Testis (tissue), 3 donors: ENCODE results near the gene CLEC16A. TPM values are rescaled to one million over a fixed set of nuclear protein-coding genes. Genes with fewer than 3 reads are reported as not detected.

Experiments used
- DNase-seq: peaks from one replicate; pipeline ENCODE4 v3.0.0-alpha.2; 2019
- H3K27ac ChIP-seq, 2 donors: fragments of 200-600 bp; sonication (generic); one replicate each; pipeline ENCODE4 v1.5.1; 2019
- H3K27me3 ChIP-seq: fragments of 200-600 bp; sonication (generic); one replicate; pipeline ENCODE4 v1.5.1; 2019
- H3K36me3 ChIP-seq: fragments of 200-600 bp; sonication (generic); one replicate; pipeline ENCODE4 v1.5.1; 2017; ENCODE audit warnings: low read depth; ENCODE audit errors: missing control alignments
- H3K4me1 ChIP-seq: fragments of 200-600 bp; sonication (generic); one replicate; pipeline ENCODE4 v1.5.1; 2019
- H3K4me3 ChIP-seq, 2 donors: fragments of 200-600 bp; sonication (generic); one replicate each; pipeline ENCODE4 v1.5.1; 2017 to 2019
- H3K9me3 ChIP-seq: fragments of 200-600 bp; sonication (generic); one replicate; pipeline ENCODE4 v1.5.1; 2017
- CTCF ChIP-seq, 3 experiments: fragments of 450-650 bp in 2 of 3; fragments of 200-600 bp in 1 of 3; sonication (generic) in 1 of 3; IDR thresholded peaks; one replicate each; pipeline ENCODE4 v1.5.1; 2016 to 2019; ENCODE audit warnings: antibody characterized with exemption in 3 of 3, mild to moderate bottlenecking in 2 of 3, moderate library complexity in 1 of 3
- POLR2A ChIP-seq: fragments of 450-650 bp; IDR thresholded peaks from one replicate; pipeline ENCODE4 v1.6.1; 2017; ENCODE audit warnings: antibody characterized with exemption, mild to moderate bottlenecking, moderate library complexity
- WGBS, 2 donors: methylation state at CpG; one replicate each; pipeline ENCODE4 v1.1.5; 2018; 5-methylcytosine and 5-hydroxymethylcytosine counted together
- intact Hi-C: fragments of 100-400 bp; cut with DNase I; formaldehyde crosslinking; loops from one replicate; pipeline ENCODE4 v1.15.1; 2023; ENCODE audit warnings: low total_unique reads
- polyA plus RNA-seq: library from polyadenylated mRNA; stranded (reverse); fragments of 350-450 nt; fragmentation: Illumina TruSeq; extraction: RNeasy Lipid Tissue Mini Kit (QIAGEN cat#74804); gene quantifications from one replicate; pipeline ENCODE4 v1.2.3, GENCODE V29; 2014; ENCODE audit warnings: low read depth, low replicate concordance; ENCODE audit not compliant: insufficient read depth
- total RNA-seq, 2 donors: library from RNA; depleted of rRNA; stranded (reverse); fragments of >200 nt; gene quantifications; one replicate each; pipeline ENCODE4 v1.2.3, GENCODE V29; 2016

CLEC16A gene
- total and polyA plus RNA-seq, 3 donors from 2014 or later, result 93.9 to 126 (median 122) TPM

- 63% methylated on average over 12 of the region's 12 CpGs for WGBS, 2 donors
- intact Hi-C loops, result no loop called here
Measured at GRCh38 chr16:11056993-11057649, 112.8 kb downstream of the CLEC16A start.

DNA sequence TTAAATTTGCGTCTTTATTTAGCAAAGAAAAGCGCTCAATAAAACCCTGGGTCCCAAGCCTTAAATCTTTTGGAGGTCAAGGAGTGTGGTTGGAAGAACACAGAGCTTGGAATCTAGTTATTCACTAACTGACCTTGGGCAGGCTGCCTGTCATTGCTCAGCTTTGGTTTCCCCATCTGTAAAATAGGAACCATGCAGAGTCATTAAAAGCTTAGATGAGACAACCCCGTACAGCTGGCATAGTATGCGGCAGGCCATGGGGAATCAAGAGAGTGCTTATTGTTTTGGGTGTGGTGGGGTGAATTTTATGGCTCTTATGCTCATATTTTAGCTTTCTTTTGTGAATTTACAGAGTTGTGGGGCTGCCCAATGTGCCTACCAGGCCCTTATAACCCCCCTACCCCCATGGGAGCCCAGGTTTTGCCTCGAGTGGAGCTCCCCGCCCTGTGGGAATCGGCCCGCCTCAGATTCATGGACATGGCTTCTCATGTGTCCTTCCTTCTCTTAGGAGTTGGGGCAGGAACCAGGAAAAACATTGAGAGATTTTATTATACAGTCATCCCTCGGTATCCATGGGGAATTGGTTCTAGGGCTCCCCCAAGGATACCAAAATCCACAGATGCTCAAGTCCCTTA is 113.5 kb downstream of the CLEC16A start:
- 65 to 87% methylated on average over 9 of the region's 9 CpGs for WGBS, 2 donors
- no peaks in the 10 kb centered on the region for H3K36me3 ChIP-seq
- peaks cover 23% of the 10 kb centered on the region for H3K4me1 ChIP-seq
- no peaks in the 10 kb centered on the region for H3K27me3 ChIP-seq
- no peak overlapping the region for H3K4me3 ChIP-seq
- no peaks in the 10 kb centered on the region for H3K9me3 ChIP-seq
- TF ChIP-seq POLR2A, result no peak
- TF ChIP-seq CTCF (IDR thresholded peaks at IDR 0.05), result no peak
- intact Hi-C loops, result no loop called here
- peak; percentile 57 for DNase-seq
- peak overlapping the region in 1 of 2 donors; percentile 22 for H3K27ac ChIP-seq

More at GRCh38 chr16:11056993-11057649, 112.8 kb downstream of the CLEC16A start:
- peaks cover 23% of the 10 kb centered on the region for H3K4me1 ChIP-seq
- H3K27me3 ChIP-seq, result no peaks in the 10 kb centered on the region
- H3K9me3 ChIP-seq, result no peaks in the 10 kb centered on the region
- H3K4me3 ChIP-seq, result no peak overlapping the region
- no peak for DNase-seq
- H3K36me3 ChIP-seq, result no peaks in the 10 kb centered on the region
- peak overlapping the region in 1 of 2 donors; percentile 22 for H3K27ac ChIP-seq
- TF ChIP-seq CTCF (IDR thresholded peaks at IDR 0.05) (no peak), POLR2A (no peak)

DNA sequence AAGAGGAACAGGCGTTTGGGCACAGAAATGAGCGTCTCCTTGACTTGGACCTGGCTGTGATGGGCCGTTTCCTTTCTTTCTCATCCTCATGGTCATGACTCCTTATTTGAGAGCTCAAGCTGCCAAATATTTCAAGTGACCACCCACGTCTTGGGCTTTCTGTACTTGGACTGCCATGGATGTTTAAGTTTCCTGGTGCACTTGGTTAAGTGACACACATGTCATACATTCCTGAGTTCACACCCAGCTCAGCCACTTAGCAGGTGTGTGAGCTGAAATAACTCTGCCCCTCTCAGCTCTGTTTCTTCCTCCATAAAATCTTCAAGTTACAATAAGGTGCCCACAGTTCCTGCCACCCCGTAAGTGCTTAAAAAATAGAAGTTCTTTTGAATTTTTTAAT is 114.5 kb downstream of the CLEC16A start:
- H3K4me1 ChIP-seq, result peaks cover 23% of the 10 kb centered on the region
- H3K27me3 ChIP-seq, result no peaks in the 10 kb centered on the region
- no peaks in the 10 kb centered on the region for H3K36me3 ChIP-seq
- no peak overlapping the region for H3K27ac ChIP-seq
- TF ChIP-seq POLR2A, result no peak
- no peaks in the 10 kb centered on the region for H3K9me3 ChIP-seq
- 65 to 72% methylated on average over 5 of the region's 5 CpGs for WGBS, 2 donors
- DNase-seq, result no peak
- no peak overlapping the region for H3K4me3 ChIP-seq
- intact Hi-C loops, result no loop called here

GRCh38 chr16:11059588-11059987 is 115.2 kb downstream of the CLEC16A start:
- peaks cover 20% of the 10 kb centered on the region for H3K4me1 ChIP-seq
- 80 to 88% methylated on average over 1 to 4 of the region's 4 CpGs for WGBS, 2 donors
- H3K36me3 ChIP-seq, result no peaks in the 10 kb centered on the region
- no peak for DNase-seq
- no peak overlapping the region for H3K4me3 ChIP-seq
- TF ChIP-seq CTCF (IDR thresholded peaks at IDR 0.05), result no peak
- no peak for TF ChIP-seq POLR2A
- H3K9me3 ChIP-seq, result no peaks in the 10 kb centered on the region
- no peaks in the 10 kb centered on the region for H3K27me3 ChIP-seq
- no peak overlapping the region for H3K27ac ChIP-seq
- intact Hi-C loops, result no loop called here

DNA sequence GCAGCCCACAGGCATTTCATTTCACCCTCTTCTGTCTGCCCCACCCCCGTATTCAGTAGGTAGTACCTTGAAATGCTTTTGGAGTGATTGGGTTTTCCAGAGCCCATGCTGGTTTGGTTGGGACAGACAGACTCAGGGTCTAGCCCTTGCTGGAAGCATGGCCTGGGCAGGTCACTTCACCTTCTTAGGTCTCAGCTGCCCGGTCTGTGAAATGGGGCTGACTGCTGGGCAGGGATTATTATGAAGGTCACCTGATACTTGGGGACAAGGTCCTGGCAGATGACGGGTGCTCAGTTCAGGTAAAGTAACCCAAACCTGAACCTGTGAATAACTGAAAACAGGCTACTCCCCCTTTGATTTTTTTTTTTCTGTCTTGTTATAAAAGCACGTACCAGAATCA is 116.0 kb downstream of the CLEC16A start:
- H3K4me3 ChIP-seq, result no peak overlapping the region
- no peaks in the 10 kb centered on the region for H3K36me3 ChIP-seq
- TF ChIP-seq POLR2A (no peak), CTCF (IDR thresholded peaks at IDR 0.05) (no peak)
- no peak overlapping the region for H3K27ac ChIP-seq
- DNase-seq, result no peak
- WGBS, 2 donors, result 98 to 100% methylated on average over 4 of the region's 4 CpGs
- H3K4me1 ChIP-seq, result peaks cover 20% of the 10 kb centered on the region
- H3K27me3 ChIP-seq, result no peaks in the 10 kb centered on the region
- no peaks in the 10 kb centered on the region for H3K9me3 ChIP-seq
- intact Hi-C loops, result no loop called here
